GM10266 (cell line): Measurements from ENCODE around the gene TM9SF4.

Source experiments
- DNase-seq: peaks from one replicate; pipeline ENCODE4 v3.0.0; 2012; ENCODE audit errors: extremely low spot score
- TF ChIP-seq, protein P1 (sequence below): IDR thresholded peaks from 2 replicates; pipeline ENCODE4 v1.5.1; 2012; ENCODE audit warnings: mild to moderate bottlenecking, low read depth; ENCODE audit not compliant: control insufficient read depth, insufficient read depth; ENCODE audit errors: missing control alignments

Gene TM9SF4

DNA sequence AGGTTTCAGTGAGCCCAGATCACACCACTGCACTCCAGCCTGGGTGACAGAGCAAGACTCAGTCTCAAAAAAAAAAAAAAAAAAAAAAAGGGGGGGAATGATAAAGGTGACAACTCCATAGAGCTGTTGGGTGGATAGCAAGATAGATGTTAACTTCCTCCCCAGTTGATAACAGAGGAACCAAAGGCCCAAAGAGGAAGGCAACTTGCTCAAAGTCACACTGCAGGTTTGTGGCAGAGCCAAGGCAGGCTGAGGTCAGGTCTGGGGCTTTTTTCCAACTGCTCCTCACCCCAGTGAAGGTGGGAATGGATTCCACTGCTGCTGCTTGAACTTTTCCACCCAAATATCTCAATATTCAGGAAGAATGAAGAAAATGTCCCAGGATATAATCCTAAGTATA, 30.7 kb upstream of the TM9SF4 start:
- TF ChIP-seq, protein P1, sequence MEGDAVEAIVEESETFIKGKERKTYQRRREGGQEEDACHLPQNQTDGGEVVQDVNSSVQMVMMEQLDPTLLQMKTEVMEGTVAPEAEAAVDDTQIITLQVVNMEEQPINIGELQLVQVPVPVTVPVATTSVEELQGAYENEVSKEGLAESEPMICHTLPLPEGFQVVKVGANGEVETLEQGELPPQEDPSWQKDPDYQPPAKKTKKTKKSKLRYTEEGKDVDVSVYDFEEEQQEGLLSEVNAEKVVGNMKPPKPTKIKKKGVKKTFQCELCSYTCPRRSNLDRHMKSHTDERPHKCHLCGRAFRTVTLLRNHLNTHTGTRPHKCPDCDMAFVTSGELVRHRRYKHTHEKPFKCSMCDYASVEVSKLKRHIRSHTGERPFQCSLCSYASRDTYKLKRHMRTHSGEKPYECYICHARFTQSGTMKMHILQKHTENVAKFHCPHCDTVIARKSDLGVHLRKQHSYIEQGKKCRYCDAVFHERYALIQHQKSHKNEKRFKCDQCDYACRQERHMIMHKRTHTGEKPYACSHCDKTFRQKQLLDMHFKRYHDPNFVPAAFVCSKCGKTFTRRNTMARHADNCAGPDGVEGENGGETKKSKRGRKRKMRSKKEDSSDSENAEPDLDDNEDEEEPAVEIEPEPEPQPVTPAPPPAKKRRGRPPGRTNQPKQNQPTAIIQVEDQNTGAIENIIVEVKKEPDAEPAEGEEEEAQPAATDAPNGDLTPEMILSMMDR: no peak
- no peak for DNase-seq

DNA sequence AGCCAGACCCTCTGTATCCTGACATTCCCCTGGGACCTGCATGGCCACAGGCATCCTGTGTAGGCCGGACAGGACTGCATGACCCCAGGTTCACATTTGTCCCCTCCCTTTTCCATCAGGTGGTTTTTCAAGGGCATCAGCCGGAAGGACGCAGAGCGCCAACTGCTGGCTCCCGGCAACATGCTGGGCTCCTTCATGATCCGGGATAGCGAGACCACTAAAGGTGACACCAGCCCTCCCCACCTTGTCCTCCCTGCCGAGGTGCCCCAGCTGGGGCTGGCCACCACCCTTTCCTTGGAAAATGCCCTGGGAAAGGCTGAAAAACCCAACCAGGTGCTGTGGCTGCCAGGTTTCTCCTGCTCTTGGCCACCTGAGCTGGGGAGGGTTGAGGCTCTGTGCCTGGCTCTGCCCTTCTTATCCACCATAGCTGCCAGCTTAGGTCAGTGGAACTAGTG, 29.8 kb upstream of the TM9SF4 start:
- TF ChIP-seq, protein P1: no peak
- no peak for DNase-seq

DNA sequence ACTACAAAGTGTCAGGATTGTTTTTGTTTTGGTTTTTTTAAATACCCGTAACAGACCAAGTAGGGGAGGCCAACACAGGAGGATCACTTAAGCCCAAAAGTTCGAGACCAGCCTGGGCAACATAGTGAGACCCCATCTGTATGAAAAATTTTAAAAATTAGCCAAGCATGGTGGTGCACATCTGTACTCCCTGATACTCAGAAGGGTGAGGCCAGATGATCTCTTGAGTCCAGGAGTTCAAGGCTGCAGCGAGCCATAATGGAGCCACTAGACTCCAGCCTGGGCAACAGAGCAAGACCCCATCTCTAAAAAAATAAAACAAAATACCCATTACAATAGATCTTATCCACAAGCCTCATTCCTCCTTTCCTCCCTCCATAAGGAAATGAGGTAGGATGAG, 28.7 kb upstream of the TM9SF4 start:
- no peak for DNase-seq
- TF ChIP-seq, protein P1: no peak

DNA sequence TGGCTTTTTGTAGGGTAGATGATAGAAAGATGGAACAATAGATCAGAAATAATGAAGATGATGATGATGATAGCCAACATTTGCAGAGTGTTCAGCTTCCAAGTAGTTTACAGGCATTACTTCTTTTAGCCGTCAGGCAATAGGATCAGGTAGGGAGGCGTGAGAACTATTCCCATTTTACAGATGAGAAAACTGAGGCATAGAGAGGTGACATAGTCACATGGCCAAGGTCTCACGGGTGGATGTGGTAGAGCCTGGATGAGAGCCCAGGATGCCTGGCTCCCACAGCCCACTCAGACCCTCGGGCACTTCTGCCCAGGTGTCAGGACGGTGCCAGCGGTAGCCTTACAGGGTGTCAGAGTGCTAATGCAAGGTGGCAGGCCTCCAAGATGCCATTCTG, 26.0 kb upstream of the TM9SF4 start:
- TF ChIP-seq, protein P1: no peak
- no peak for DNase-seq

DNA sequence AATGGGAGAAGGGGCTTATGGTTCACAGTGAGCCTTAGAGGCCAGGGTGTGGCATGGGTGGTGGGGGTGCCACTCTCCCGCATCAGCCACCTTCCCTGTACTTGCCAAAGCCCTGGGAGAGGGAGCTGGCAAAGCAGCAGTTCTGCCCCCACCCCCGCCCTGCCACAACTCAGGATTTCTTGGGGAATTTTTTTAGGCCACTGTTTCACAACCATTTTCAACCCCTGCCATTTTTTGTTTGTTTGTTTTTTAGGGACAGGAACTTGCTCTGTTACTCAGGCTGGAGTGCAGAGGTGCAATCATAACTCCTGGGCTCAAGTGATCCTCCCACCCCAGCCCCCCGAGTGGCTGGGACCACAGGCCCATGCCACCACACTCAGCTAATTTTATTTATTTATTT, 22.4 kb upstream of the TM9SF4 start:
- TF ChIP-seq, protein P1: no peak
- no peak for DNase-seq

DNA sequence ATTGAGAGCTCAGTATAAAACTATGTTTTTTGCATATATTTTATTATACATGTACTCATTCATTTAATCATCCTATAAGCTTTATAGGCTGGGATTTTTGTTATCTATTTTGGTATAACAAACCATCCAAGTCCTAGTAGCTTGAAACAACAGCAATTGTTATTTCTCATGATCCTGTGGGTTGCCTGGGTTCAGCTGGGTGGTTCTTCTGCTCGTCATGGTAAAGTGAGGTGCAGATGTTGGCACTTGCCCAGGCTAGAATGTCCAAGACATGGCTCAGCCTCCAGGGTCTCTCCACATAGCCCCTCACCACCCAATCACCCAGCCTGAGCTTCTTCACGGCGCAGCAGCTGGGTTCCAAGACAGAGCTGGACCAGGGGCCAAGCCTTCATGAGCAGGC, 20.8 kb upstream of the TM9SF4 start:
- TF ChIP-seq, protein P1: no peak
- no peak for DNase-seq

DNA sequence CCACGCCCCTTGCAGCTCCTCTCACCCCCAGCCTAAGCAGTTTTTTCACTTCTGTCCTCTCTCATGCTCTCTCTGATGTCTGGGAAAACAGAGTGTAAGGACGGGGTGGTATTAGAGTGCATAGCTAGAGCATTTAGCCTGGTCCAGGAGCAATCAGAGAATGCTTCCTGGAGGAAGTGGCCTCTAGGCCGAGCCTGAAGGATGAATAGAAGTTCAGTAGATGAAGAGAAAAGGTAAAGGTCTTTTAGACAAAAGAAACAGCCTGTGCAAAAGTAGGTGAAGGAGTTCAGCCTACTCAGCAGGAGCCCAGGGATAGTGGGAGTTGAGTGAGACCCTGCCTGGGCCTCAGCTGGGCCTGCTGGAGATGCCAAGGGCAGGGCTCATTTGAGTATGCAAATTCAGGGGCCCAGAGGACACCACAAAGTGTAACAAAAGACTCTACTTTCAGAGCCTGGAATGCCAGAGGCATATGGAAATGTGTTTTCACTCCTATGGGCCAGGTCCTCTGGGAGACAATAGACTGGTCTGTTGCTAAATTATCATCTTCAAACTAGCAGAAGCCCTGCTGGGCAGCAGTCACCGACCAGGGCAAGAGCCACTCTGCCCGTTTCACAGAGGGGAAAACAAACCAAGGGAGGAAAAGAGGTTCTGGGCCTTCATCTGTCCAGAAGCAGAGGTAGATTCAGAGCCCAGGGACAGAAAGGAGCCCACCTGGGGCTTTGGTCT, 19.7 kb upstream of the TM9SF4 start:
- no peak for DNase-seq
- TF ChIP-seq, protein P1: no peak
